Activated T-cell treated with anti-CD3 and anti-CD28 coated beads, Interleukin-2, amount 50 U/mL, for 48 hours (primary cell): ENCODE results near the gene NCSTN.
A peak's percentile ranks its signal among the peaks of the same experiment; 100 is the strongest.
"Not testable (repeated sequence)": the region's sequence is repeated elsewhere in the genome, so short reads cannot be mapped to it uniquely, and the experiment has no call there.

Experiments
- DNase-seq, 2 experiments: peaks; one replicate each; pipeline ENCODE4 v3.0.0-alpha.2; 2020

The NCSTN gene

DNA sequence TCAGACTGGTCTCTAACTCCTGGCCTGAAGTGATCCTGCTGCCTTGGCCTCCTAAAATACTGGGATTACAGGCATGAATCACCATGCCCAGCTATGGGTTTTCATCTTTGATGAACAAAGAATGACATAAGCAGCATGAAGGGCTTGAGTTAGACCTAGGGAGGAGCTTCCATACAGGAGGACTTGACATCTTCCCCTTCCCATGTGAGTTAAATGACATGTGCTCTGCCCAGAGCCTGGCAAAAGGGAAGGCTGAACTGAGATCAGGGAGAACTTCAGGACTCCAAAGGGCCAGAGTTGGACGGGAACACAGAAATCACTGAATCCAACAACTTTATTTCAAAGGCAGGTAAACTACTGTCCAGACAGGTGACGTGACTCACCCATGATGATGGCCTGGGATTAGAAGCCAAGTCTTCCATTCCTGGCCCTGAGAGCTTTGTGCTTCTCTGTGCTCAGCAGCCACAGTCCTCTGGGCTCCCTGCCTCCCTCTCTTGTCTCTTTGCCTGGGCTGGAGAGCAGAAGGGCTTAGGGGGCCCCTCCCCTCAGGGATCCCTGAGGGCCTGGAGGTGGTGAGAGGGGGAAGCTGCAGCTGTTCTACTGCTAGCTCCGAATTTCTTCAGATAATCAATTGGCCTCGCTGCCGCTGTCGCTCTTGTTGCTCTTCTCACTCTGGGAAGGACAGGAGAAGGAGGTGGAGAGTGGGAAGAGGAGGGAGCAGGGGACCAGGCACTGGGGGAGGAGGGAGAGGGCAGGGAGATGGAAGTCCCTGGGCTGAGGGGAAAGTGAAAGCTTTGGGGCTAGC lies 31.3 kb downstream of the NCSTN start:
- peak in 1 of 2 experiments; percentile 4 for DNase-seq

DNA sequence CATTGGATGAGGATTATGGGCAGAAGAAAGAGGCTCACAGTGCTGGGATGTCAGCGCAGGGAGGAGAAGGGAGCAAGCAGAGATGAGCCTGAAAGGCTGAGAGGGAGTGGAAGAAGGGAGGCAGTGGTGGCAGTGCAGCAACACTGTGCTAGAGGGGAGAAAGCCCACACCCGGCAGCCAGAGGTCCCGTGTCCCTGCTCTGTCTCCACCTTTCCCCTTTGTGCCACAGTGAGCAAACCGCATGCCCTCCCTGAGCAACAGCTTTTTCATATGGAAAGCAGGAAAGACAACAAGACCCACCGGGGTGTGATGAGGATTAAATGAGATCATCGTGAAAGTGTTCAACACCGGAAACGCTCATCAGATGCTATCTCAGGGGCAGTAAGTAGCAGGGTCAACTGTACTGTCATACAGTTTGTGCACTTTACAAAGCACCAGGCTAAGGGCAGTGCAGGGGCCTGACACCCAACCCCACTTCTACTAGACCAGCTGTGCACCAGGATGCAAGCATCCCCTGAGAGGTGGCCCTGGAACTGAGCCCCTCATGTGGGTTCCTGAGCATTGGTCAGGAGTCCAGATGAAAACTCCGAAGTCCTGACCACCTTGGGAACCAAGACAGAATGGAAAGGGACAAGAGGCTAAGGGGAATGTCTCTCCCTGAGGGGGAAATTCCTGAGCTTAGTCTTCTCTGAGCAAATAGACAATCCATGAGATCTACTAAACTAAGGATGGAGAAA lies 32.8 kb downstream of the NCSTN start:
- peak; percentile 27 to 30 for DNase-seq

DNA sequence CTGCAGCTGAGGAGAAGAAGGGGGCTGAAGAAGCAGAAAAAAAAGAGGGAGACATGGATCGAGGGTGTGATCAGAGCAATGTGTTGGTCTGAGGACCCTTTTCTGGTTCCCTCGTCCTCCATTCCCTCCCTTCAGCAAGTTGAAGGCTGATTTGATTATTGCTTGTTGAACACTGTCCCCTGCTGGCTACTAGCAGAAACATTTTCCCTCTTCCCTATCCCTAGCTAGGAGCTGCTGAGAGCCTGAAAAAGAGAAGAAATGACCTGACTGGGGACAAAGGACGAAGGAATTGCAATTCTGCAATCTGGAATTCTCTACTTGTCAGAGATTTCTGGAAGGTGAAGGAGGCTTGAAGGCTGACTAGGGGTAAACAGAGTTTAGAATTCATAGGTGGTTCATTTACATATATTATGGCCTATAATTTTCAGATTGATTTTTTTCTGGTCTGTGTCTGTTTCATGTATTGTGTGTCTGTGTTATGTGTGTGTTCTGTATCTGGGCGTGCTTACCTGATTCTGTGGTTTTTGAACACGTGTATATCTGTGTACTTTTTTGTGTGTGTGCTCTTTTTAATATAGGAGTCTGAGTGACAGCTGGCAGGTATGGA lies 33.4 kb downstream of the NCSTN start:
- peak; percentile 20 to 40 for DNase-seq

DNA sequence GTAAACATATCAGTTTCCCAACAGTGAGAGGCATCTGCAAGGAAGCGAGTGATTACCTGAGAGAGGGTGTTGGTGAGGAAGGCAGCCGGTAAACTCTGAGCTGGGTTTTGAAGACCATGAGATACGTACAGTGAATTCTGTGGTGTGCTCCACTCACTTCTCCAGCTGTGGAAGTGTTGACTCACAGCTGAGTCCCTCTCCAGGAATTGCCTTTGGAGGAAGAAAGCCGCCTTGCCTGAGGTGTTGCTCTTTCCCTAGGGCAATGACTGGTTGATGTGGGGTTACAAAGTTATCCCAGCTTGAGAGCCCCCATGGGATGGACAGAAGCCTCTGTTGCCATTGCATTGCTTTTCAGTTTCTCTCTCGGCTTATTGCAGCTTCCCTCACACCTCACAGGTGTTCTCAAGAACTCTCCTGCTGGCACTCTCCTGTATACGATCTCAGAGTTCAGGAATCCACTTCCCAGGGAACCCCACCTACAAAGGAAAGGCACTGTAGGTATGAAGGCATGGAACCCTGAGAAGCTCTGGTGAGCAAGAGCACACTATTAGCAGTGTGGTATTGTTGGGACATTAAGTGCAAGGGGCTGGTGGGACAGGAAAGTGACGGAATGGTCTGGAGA lies 34.5 kb downstream of the NCSTN start:
- DNase-seq: peak in 1 of 2 experiments; percentile 13

DNA sequence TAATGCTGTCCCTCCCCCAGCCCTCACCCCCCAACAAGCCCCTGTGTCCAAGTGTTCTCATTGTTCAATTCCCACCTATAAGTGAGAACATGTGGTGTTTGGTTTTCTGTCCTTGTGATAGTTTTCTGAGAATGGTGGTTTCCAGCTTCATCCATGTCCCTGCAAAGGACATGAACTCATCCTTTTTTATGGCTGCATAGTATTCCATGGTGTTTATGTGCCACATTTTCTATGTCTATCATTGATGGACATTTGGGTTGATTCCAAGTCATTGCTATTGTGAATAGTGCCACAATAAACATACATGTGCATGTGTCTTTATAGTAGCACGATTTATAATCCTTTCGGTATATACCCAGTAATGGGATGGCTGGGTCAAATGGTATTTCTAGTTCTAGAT lies 41.6 kb downstream of the NCSTN start:
- not testable (repeated sequence) for DNase-seq

DNA sequence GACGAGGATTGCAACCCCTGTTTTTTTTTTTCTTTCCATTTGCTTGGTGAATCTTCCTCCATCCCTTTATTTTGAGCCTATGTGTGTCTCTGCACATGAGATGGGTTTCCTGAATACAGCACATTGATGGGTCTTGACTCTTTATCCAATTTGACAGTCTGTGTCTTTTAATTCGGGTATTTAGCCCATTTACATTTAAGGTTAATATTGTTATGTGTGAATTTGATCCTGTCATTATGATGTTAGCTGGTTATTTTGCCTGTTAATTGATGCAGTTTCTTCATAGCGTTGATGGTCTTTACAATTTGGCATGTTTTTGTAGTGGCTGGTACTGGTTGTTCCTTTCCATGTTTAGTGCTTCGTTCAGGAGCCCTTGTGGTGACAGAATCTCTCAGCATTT lies 45.2 kb downstream of the NCSTN start:
- not testable (repeated sequence) for DNase-seq

DNA sequence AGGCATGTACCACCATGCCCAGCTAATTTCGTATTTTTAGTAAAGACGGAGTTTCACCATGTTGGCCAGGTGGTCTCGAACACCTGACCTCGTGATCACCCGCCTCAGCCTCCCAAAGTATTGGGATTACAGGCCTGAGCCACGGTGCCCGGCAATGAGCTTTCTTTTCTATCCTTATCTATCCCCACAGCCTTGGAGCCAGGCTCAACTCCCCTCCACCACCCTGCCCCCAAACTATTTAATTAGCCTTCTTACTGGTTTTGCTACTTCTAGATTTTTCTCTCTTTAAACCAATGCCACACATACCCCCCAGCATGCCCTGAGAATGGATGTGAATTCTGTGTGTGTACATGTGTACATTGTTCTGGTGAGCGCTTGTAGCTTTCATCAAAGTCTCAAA lies 51.5 kb downstream of the NCSTN start:
- DNase-seq: peak in 1 of 2 experiments; percentile 1

DNA sequence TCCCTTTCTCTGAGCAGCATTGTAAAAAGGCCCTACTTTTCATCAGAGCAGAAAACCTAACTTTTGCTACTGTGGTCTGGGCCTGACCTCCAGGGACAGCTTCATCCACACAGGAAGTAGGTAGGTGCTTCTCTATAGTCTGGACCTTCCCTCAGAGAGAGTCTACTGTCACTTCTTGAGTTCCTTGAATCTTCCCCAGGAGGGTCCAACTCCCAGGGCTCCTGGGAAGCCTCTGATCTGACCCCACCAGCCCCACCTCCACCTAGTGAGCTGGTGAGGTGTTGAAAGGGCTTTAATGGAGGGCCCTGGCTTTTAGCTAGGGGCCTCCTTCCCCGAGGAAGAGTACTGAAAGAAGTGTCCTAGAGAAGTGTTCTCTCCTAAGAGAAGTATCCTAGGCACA lies 54.5 kb downstream of the NCSTN start:
- DNase-seq: no peak

DNA sequence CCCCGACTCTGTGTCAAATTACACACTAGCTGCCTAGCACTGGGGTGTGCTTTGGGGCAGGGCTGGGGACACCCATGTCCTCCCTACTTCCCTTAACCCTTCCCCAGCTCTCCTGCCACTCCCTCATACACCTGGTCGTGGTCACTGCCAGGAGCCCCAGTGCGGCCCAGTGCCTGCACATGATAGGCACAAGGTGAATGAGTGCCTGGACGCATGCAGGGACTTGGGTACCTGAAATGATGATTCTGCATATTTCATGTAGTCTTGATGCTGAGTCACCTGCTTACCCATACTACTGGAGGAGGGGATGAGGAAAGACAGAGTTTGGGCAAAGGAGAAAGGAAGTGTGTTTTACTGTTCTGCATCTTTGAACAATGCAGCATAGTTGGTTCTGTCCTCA lies 55.6 kb downstream of the NCSTN start:
- peak in 1 of 2 experiments; percentile 14 for DNase-seq

DNA sequence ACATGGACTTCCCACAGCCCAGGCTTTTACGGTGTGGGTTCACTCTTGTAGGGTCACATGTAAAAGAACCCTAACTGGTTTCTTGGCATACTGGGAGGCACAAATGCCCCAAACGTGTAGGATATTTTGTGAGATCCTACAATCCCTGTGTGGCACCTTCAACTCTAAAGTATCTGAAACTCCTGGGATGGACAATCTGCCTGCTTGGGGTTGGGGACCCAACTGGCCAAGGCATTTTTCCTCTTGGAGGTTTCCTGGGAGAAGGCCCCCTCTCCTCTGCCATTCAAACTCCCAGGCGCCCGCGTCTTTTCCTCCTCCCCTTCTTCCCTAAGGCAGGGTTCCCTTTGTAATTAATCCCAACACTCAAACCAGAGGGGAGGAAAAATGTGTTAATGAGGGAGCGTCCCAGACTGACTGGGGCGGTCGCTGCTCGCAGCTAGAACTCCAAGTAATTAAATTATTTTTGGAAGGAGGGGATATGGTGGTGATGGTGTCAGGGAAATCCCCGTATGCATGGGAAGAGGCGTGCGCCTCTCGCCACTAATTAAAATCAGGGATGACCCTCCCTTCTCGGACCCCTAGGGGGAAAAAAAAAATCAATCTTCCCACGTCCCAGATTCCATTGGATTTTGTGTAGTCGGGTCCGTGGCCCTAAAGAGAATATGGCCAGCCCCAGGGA lies 56.5 kb downstream of the NCSTN start:
- peak in 1 of 2 experiments; percentile 14 for DNase-seq

DNA sequence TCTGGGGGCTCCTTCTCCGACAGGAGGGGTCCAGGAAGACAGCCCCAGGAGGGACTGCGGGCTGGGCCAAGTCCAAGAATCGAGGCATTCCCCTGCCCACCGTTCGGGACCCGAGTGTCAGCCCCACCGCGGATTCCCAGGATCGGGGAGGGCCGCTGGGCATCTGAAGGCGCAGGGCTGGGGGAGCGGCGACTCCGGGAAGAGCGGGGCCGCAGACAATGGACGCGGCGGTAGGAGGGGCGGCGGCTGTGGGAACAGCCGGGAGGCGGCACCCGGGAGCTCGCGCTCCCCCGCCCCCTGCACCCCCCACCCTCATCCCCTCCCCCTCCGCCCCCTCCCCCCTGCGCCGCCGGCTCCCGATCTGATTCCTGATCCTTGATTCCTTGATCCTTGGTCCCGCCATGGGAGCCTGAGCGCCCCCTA lies 57.1 kb downstream of the NCSTN start, which contains the start of gene VANGL2:
Gene VANGL2 (plus strand): TSS at position 342 of the 423 bp plus-strand sequence. CDS start 15,274 bp downstream, outside the sequence.
- DNase-seq: peak; percentile 56 to 68

DNA sequence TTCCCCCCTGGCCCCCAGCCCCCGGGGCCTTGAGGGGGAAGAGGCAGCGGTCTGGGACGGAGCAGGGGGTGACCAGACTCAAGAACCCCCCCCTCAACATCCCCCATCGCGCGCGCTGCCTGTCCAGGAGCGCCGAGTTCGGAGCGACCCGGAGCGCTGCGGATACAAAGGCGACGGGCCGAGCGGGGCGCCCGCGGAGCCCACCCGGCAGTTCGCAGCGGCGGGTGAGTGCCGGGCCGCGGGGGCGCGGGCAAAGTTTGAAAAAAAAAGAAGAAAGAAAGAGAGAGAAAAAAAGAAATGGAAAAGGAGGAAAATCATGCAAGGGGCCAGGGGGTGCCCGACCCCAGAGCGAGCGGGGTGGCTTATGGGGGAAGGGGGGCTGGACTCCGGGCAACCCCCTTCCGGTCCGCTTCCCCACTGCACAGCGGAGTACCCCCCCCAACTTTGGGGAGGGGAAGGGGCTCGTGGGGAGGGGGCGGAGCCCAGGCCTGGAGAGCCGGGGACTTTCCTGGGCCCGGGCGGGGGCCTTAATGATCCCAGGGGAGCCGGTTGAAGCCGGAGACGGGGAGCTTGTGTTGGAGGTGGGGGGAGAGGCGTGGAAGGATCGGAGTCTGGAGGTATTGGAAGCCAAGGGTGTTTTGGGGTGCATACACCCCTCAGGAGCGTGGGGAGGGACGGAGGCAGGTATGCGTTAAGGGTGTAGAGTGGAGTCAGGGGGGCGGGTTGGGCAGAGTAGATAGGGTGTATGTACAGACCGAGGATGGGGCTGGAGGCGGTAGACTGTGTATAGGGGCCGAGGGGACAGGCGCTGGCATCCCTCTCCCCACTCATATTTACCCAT lies 57.7 kb downstream of the NCSTN start:
- peak in 1 of 2 experiments; percentile 24 for DNase-seq

DNA sequence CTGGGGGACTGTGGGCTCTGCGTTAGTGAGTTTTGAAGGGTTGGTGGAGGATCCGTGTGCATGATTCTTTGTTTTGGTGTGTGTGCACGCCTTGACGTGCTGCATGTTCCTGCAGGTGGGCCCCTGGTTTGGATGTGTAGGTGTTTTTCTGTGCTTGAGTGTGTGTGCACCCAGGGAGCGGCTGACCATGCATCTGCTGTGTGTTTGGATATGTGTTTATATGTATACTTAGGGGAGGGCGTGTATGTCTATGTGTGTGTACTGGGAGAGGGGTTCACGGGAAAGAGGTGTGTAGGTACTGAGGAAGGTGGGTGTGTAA lies 58.3 kb downstream of the NCSTN start:
- DNase-seq: peak in 1 of 2 experiments; percentile 16

DNA sequence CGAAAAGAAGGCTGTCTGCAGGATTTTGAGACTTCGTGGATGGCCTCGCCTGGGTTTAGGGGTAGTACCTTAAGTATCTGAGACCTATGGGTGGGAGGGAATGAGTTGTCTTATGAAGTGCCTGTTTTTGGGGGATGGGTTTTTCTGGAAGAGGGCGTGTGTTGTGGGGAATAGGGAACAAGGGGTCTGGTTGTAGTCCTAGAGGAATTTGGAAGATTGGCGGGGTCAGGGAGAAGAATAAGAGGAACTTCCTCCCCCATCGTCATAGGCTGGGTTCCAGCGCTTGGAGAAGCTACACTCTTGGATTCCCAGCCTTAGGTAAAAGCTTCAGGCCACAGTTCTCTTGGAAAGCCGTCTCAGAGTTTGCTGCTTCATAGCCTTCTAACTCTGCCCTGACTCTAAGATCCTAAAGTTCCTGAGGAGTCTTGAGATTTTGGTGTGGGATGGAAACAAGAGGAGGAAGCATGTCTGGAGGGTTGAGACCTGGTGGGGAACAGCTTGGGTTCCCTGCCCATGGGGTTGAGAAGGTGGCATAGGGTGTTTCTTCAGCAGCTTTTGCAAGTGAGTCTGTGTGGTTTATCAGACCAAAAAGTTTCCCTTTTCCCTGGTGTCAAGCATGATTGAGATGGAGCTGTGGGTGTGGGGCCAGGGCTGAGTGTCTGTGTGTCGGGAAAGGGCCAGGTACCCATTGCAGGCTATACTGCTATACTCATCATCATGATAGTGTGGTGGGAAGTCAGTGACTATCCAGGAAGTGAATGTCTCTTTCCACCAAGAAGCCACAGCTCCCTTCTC lies 59.0 kb downstream of the NCSTN start:
- DNase-seq: peak in 1 of 2 experiments; percentile 17

DNA sequence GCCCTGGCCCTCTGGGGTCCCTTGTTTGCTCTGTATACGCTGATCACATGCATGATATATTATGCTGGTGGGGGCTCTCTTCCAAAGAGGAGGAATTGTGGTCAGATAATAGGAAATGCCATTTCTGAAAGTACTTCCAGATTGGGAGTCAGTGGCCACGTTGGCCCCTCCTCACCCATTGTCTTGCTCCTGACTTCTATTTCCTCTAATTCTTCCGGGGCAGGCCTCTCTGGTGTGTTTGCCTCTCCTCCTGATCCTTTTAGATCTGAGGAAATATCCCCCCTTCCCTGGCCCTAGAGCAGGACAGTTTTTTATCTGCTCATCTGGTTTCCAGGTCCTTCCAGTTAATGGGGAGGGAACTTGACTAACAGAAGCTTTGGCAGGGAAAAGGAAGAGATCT lies 60.1 kb downstream of the NCSTN start:
- DNase-seq: peak in 1 of 2 experiments; percentile 2

DNA sequence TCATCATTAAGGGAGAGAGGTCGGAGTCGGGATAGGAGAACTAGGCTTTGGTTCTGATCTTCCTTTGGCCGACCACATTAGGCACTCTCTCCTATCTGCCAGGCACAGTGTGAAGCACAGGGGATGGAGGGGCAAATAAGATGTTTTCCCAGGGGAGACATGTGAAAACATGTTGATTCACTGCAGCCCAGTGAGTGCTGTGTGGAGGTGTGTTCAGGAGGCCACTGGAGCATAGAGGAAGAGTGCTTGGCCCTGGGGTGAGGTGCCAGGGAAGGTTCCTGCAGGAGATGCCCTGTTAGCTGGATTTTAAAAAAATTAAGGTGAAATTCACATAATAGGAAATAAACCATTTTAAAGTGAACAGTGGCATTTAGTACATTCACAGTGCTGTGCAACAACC lies 60.9 kb downstream of the NCSTN start:
- DNase-seq: peak in 1 of 2 experiments; percentile 10

DNA sequence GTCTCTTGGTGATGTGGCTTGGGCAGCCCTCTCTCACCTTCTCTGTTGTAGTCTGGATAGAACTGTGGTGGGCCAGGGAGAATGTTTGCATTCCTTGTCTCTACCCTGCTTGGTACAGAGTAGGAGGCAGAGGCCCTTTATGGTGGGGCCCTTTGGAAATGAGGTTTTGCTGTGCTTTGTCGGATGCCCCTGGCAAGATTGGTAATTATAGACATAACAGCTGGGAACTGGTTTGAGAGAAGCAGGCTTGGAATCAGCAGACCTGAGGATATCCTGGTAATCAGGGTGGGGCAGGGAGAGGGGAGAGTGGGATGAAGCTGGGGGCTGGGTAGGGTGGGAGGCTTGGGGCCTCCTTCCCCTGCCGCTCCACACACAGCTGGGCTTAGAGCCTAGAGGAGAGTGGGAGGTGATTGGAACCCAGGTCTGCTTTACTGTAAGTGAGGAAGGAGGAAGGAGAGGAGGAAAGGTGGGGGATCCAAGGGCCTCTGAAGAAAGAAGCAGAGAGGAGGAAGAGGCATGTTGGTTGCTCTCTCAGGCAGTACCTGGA lies 62.2 kb downstream of the NCSTN start:
- peak in 1 of 2 experiments; percentile 4 for DNase-seq

DNA sequence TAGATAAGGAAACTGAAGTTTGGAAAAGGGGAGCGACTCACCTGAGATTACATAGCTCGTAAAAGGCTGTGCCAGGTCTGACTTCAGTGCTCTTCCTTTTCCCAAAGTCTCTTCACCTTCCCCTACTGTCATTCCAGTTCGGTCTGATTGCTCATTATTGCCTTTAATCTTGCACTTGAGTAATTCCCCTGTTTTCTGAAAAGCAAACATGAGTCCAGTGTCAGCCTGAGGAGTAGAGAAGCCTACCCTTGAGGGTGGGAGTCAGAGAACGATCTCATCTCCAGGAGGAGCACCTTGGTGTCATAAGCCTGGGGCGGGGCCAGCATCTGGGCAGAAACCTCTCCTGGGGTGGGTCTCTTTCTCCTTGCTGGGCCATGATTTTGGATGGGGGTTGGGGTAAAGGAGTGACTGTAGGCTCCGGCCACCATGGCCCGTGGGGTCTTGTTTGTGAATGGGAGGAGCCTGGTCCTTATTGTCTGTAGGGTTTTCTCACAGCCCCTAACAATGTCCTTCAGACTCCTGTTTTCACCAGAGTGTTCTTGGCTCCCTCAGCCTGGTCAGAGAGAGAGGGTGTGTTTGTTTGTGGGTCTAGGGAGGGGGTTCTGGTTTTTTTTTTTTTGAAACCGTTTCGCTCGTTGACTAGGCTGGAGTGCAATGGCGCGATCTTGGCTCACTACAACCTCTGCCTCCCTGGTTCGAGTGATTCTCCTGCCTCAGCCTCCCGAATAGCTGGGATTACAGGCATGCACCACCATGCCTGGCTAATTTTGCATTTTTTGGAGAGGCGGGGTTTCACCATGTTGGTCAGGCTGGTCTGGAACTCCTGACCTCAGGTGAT lies 63.2 kb downstream of the NCSTN start:
- DNase-seq: peak in 1 of 2 experiments; percentile 11
